ENCODE measurements around the gene MCUR1. TPM values are rescaled to one million over a fixed set of nuclear protein-coding genes. Genes with fewer than 3 reads are reported as not detected.
"Not testable (repeated sequence)": the region's sequence is repeated elsewhere in the genome, so short reads cannot be mapped to it uniquely, and the experiment has no call there.

MCUR1 gene
- total RNA-seq, 3 donors from 2014 or later: 43.2 to 47.1 (median 44.2) TPM

DNA sequence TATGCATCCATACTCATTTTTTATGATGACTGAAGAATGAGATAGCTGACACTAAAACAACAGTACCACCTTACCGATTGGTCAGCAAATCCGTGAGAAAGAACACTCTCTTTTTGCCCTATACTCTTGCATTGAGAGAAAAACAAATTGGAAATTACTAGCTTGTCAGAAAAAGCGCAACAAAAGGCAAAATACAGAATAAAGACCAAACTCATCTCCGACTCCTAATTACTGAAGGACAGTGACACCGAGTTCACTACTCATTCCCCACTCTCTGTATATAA, 2.1 kb downstream of the MCUR1 start:
- Mint-ChIP-seq H3K9me3 (no peaks in the 10 kb centered on the region), H3K27me3 (ENCODE audit: low read depth) (no peaks in the 10 kb centered on the region), H3K4me1 (ENCODE audit: low read depth) (peaks cover 25% of the 10 kb centered on the region), H3K36me3 (ENCODE audit: insufficient read depth) (peaks cover 2% of the 10 kb centered on the region), H3K4me3 (peak overlapping the region; percentile 89)
- no peak for ATAC-seq
- DNase-seq: no peak

DNA sequence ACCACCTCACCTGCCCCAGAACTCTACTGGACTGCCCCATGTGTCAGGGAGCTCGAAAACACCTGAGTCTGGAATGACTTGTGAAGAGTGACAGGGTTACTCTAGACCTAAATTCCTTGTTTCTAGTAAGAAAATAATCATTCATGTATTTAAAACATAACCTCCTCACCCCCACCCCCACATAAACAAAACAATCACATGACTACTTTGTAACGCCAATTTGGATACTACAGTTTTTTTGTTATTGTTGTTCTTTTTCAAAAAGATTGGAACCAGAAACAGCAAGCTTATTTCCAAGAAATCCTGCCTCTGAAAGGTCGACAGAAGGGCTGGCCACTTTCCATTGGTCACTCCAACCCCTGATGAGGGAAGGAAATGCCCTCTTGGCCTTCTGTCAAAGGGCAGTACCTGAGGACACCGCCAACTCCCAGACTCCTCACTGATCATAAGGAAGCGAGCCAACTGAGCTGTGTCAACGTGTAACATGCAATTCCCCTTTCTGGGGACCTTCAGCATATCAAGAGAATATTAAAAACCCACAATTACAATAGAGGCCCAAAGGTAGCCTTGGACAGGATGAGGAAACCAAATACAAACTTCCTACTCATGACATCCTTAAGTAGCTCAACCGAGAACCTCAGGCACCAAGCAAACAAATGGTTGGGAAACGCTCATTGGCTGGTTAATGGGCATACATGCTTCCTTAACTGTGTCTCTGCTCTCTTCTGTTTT, 2.6 kb downstream of the MCUR1 start:
- Mint-ChIP-seq H3K9me3 (no peaks in the 10 kb centered on the region), H3K4me3 (peak overlapping the region; percentile 89), H3K27me3 (ENCODE audit: low read depth) (no peaks in the 10 kb centered on the region), H3K36me3 (ENCODE audit: insufficient read depth) (peaks cover 2% of the 10 kb centered on the region), H3K4me1 (ENCODE audit: low read depth) (peaks cover 25% of the 10 kb centered on the region)
- DNase-seq (no peak), ATAC-seq (no peak)

DNA sequence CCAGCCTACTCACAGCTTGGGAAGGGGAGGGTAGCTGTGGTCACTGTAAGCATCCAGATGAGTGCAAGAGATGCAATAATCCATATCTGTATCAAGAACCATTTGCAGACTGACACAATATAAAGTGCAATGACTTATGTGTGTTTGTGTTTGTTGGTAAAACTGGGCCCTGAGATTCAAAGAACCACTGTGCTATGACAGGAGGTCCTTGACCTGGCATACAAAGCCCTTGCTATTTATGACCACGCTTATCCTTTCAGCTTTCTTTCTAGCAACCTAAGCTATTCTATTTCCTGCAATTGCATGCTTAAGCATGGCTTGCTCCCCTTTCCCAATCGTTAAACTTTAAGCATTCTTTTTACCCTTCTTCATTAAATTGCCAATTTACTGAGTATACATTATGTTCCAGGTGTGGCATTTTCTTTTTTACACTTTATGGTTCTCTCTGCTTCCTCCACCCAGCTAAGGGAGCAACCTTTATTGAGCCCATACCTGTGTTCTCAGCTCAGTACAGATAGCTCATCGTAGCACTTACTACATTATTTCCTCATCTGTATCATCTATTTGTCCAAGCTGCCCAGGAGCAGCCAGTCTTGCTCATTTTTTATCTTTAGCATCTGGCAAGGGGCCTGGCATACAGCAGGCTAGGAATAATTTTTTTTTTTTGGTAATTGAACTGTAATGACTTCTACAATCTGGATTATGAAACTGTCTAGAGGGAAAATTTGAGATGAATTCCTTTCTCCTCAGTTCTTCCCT, 3.5 kb downstream of the MCUR1 start:
- Mint-ChIP-seq H3K4me1 (ENCODE audit: low read depth) (peaks cover 25% of the 10 kb centered on the region), H3K36me3 (ENCODE audit: insufficient read depth) (peaks cover 2% of the 10 kb centered on the region), H3K9me3 (no peaks in the 10 kb centered on the region), H3K4me3 (no peak overlapping the region), H3K27me3 (ENCODE audit: low read depth) (no peaks in the 10 kb centered on the region)
- ATAC-seq (no peak), DNase-seq (no peak)

DNA sequence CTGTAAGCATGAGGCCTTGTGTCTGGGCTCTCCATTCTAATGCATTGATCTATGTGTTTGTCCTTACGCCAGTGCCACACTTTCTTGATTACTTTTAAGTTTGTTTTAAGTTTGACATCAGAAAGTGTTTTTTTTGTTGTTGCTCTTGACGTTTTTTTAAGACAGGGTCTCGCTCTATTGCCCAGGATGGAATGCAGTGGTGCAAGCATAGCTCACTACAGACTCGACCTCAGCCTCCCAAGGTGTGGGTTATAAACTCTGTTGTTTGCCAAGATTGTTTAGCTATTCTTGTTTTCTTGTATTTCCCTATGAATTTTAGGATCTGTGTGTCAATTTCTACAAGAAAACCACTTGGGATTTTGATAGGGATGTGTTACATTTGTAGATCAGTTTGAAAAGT, 5.6 kb downstream of the MCUR1 start:
- no peaks in the 10 kb centered on the region for H3K27me3 Mint-ChIP-seq (ENCODE audit: low read depth)
- peaks cover 4% of the 10 kb centered on the region for H3K36me3 Mint-ChIP-seq (ENCODE audit: insufficient read depth)
- H3K4me3 Mint-ChIP-seq: no peak overlapping the region
- ATAC-seq (no peak), DNase-seq (no peak)
- H3K9me3 Mint-ChIP-seq: no peaks in the 10 kb centered on the region
- H3K4me1 Mint-ChIP-seq (ENCODE audit: low read depth): peaks cover 19% of the 10 kb centered on the region

DNA sequence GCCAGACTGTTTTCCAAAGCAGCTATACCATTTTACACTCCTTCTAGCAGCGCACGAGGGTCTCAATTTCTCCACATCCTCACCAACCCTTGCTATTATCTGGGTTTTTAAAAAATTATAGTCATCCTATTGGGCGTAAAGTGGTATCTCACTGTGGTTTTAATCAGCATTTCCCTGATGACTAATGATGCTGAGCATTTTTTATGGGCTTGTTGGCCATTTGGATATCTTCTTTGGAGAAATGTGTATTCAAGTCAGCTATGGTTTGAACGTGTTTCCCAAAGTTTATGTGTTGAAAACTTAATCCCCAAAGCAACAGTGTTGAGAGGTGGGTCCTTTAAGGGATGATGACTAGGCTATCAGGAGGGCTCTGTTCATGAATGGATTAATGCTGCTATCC, 6.7 kb downstream of the MCUR1 start:
- H3K4me1 Mint-ChIP-seq (ENCODE audit: low read depth): peaks cover 14% of the 10 kb centered on the region
- ATAC-seq (no peak), DNase-seq (no peak)
- H3K4me3 Mint-ChIP-seq: no peak overlapping the region
- H3K36me3 Mint-ChIP-seq (ENCODE audit: insufficient read depth): peaks cover 4% of the 10 kb centered on the region
- H3K27me3 Mint-ChIP-seq (ENCODE audit: low read depth): no peaks in the 10 kb centered on the region
- H3K9me3 Mint-ChIP-seq: no peaks in the 10 kb centered on the region

DNA sequence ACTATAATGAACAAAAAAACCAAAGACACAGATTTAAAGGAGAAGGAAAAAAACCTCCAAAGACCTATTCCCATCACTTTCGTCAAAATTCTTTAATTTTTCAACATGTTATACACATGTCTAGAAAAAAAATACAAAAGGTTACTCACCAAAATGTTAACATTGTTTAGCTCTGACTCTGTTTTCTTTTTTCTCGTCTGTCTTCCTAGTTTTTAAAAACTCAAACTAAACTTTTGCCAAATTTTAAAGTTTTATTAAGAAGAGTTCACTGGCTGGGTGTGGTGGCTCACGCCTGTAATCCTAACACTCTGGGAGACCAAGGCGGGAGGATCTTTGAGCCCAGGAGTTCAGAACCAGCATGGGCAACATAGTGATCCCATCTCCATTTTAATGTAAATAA, 10.8 kb downstream of the MCUR1 start:
- no peak for ATAC-seq
- no peaks in the 10 kb centered on the region for H3K4me1 Mint-ChIP-seq (ENCODE audit: low read depth)
- no peak for DNase-seq
- peaks cover 15% of the 10 kb centered on the region for H3K36me3 Mint-ChIP-seq (ENCODE audit: insufficient read depth)
- no peak overlapping the region for H3K4me3 Mint-ChIP-seq
- H3K27me3 Mint-ChIP-seq (ENCODE audit: low read depth): no peaks in the 10 kb centered on the region
- no peaks in the 10 kb centered on the region for H3K9me3 Mint-ChIP-seq

DNA sequence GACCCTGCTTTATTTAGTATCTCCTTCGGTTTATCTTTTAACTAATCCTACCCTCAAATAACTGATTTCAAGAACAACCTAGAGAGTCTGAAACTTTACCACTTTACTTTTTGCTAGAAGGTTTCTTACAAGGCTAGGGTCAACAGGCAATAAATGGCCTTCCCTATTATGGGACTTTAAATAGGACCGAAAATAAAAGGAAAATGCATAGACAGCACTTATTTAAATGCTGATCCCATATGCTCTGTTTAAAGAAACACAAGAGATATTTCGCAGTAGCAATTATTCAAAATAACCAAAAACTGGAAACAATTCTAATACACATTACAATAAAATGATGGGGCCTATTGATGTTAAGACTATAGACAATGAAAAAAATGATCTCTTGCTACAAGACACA, 13.7 kb downstream of the MCUR1 start:
- peaks cover 15% of the 10 kb centered on the region for H3K36me3 Mint-ChIP-seq (ENCODE audit: insufficient read depth)
- H3K9me3 Mint-ChIP-seq: no peaks in the 10 kb centered on the region
- DNase-seq (no peak), ATAC-seq (no peak)
- no peaks in the 10 kb centered on the region for H3K27me3 Mint-ChIP-seq (ENCODE audit: low read depth)
- peaks cover 1% of the 10 kb centered on the region for H3K4me1 Mint-ChIP-seq (ENCODE audit: low read depth)
- no peak overlapping the region for H3K4me3 Mint-ChIP-seq

DNA sequence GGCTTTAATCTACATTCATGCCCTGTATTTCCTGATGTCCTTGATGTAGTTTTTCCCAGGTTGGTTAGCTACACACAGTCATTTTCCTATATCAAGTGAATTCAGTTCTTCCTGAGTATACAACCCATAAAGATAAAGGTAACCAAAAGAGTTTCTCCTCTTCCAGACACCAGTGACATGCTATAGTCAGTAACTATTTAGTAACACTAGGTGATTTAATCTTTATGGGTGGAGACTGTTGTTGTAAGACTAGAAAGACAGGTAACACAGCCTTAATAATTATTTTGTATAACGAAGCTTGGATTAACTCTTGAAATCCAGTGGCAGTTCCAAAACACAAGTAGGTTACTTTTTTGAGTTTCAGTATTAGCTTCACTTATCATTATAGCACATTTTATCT, 17.6 kb downstream of the MCUR1 start:
- peaks cover 27% of the 10 kb centered on the region for H3K36me3 Mint-ChIP-seq (ENCODE audit: insufficient read depth)

DNA sequence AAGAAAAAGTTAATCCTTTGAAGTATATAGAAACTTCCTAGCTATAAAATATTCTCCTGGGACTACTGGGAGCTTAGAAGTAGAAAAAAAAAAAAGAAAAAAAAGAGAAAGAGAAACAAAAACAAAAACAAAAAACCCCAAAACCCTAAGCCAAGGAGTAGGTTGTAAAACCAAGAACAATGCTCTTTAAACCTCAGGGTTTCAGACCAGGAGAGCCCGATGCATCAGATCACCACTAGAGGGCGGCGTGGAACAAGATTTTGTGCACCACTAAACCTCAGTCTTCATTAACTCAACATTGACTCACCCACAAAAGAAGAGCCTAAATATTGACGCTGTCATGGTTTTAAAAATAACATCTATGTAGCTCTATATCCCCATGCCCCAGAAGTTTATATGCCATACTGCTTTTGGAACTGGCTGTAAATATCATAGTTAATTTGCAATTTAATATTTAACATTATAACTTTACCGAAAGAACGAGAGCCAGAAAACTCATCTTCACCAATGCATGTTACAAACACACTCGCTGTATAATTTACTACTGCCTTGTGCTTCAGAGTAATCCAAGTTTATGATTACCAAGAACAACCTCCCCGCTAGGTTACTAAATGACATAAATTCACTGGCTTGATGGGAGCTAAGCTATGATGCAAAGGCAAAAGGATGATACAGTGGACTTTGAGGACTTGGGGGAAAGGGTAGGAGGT, 19.2 kb downstream of the MCUR1 start:
- DNase-seq (peak; percentile 85), ATAC-seq (peak; percentile 96 to 98)
- Mint-ChIP-seq H3K27me3 (ENCODE audit: low read depth) (no peaks in the 10 kb centered on the region), H3K4me1 (ENCODE audit: low read depth) (peaks cover 18% of the 10 kb centered on the region), H3K4me3 (peak overlapping the region; percentile 9), H3K36me3 (ENCODE audit: insufficient read depth) (peaks cover 17% of the 10 kb centered on the region), H3K9me3 (no peaks in the 10 kb centered on the region)

More for the DNA sequence above, 17.6 kb downstream of the MCUR1 start:
- ATAC-seq (no peak), DNase-seq (no peak)
- no peaks in the 10 kb centered on the region for H3K27me3 Mint-ChIP-seq (ENCODE audit: low read depth)
- no peaks in the 10 kb centered on the region for H3K9me3 Mint-ChIP-seq
- H3K4me1 Mint-ChIP-seq (ENCODE audit: low read depth): peaks cover 18% of the 10 kb centered on the region
- H3K4me3 Mint-ChIP-seq: no peak overlapping the region

DNA sequence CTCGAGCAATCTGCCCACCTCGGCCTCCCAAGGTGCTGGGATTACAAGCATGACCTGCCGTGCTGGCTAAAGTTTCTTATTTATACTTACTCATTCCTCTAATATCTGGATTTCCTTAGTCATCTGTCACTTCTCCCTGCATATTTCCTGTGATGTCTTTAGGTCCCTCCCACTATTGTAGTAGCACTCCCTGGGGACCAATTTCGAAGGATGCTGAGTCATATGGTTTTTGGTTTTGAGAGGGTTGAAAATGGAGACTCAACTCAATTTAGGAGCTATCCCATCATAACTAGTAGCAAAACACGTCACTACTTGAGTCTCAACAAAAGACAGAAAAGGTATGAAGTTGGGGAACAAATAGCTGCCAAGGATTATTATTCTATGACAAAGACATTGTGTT, 20.2 kb downstream of the MCUR1 start:
- DNase-seq (no peak), ATAC-seq (peak in 1 of 2 donors; percentile 47)
- no peaks in the 10 kb centered on the region for H3K27me3 Mint-ChIP-seq (ENCODE audit: low read depth)
- H3K9me3 Mint-ChIP-seq: no peaks in the 10 kb centered on the region
- peaks cover 23% of the 10 kb centered on the region for H3K36me3 Mint-ChIP-seq (ENCODE audit: insufficient read depth)
- H3K4me3 Mint-ChIP-seq: no peak overlapping the region
- peaks cover 18% of the 10 kb centered on the region for H3K4me1 Mint-ChIP-seq (ENCODE audit: low read depth)

DNA sequence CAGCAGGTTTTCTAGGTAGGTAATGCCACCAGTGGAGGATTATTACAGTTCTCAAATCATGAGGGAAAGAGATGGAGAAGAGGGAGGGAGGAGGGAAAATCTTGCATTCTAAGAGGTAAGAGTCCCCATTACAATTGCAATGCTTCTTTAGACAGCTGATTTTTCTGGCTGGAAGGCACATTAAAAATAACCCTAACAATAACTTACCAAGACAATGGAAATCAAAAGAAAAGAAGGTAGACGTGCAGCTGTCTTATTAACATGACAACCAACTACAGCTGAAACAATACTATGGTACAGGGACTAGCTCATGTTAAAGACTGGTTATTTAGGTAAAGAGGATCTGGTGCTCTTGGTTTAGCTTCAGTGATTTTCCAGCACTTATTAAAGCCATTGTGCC, 24.6 kb downstream of the MCUR1 start:
- no peak for DNase-seq
- Mint-ChIP-seq H3K27me3 (ENCODE audit: low read depth) (no peaks in the 10 kb centered on the region), H3K4me3 (no peak overlapping the region), H3K4me1 (ENCODE audit: low read depth) (peaks cover 29% of the 10 kb centered on the region), H3K36me3 (ENCODE audit: insufficient read depth) (peaks cover 30% of the 10 kb centered on the region), H3K9me3 (no peaks in the 10 kb centered on the region)
- no peak for ATAC-seq

DNA sequence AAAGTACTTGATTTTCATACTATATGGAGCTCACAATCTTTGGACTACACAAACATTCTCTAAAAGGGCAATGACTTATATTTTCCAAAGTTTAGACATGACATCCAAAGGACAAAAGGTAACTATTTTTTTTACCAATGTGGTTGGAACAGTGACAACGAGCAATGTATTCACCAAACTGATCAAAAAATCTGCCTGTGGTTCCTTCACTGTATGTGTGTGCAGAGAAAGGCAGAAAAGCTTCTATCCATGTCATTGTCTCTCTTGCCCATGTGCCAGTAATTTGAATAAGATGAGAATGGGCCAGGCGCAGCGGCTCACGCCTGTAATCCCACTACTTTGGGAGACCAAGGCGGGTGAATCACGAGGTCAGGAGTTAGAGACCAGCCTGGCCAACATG, 25.5 kb downstream of the MCUR1 start:
- peaks cover 21% of the 10 kb centered on the region for H3K4me1 Mint-ChIP-seq (ENCODE audit: low read depth)
- H3K4me3 Mint-ChIP-seq: no peak overlapping the region
- H3K36me3 Mint-ChIP-seq (ENCODE audit: insufficient read depth): peaks cover 30% of the 10 kb centered on the region
- no peaks in the 10 kb centered on the region for H3K9me3 Mint-ChIP-seq
- ATAC-seq (peak; percentile 50 to 72), DNase-seq (no peak)
- H3K27me3 Mint-ChIP-seq (ENCODE audit: low read depth): no peaks in the 10 kb centered on the region

DNA sequence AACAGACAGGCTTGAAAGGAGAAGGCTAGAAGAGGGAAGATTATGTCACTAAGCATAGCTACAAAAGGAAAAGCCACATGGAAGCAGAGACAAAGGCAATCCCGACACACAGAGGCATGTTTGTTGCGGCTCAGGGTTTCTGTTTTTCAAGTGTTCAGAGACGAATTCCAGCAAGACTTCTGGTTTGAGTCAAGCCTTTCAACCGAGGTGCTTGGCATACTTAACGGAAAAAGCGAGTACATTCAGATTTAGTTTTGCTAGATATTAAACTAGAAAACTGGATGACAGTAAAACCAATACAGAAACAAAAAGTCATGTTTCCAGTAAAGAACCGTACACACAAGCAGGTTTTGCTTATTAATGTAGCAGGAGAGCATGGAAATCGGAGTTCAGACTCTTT, 27.2 kb downstream of the MCUR1 start:
- H3K4me3 Mint-ChIP-seq: peak overlapping the region; percentile 27
- ATAC-seq (peak; percentile 66 to 84), DNase-seq (no peak)
- H3K36me3 Mint-ChIP-seq (ENCODE audit: insufficient read depth): peaks cover 20% of the 10 kb centered on the region
- H3K27me3 Mint-ChIP-seq (ENCODE audit: low read depth): no peaks in the 10 kb centered on the region
- H3K4me1 Mint-ChIP-seq (ENCODE audit: low read depth): peaks cover 20% of the 10 kb centered on the region
- no peaks in the 10 kb centered on the region for H3K9me3 Mint-ChIP-seq

DNA sequence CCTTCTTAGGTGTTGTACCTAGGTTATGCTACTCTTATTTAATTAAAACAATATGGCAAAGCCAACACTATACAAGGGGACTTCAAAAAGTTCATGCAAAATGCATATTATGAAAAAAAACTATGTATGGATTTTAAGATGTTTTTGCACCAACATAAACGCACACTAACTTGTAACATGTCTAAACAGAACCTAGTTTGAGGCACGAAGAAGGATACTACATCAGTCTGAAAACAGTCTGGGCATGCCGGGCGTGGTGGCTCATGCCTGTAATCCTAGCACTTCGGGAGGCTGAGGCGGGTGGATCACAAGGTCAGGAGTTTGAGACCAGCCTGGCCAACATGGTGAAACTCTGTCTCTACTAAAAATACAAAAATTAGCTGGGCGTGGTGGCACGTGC, 34.2 kb downstream of the MCUR1 start:
- not testable (repeated sequence) for H3K4me1 Mint-ChIP-seq (ENCODE audit: low read depth); ATAC-seq; H3K36me3 Mint-ChIP-seq (ENCODE audit: insufficient read depth); H3K27me3 Mint-ChIP-seq (ENCODE audit: low read depth); H3K4me3 Mint-ChIP-seq; DNase-seq; H3K9me3 Mint-ChIP-seq

DNA sequence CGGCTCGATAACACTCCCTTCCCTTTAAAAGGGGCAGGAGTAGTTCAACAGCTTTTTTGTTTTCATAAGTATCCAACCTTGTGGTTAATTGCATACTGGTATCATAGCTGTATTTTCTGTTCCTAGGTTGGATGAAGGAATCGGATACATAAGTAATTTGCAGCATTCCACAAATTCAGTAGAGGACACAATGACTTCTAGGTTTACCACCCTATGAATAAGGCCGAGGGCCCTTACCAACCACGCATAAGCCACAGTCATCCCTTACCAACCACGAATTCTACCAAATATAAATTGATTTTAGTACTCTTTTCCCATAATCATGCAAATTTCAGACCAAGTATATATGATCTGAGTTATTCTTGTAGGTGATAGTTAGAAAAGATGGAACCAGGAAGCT, 36.3 kb downstream of the MCUR1 start:
- no peak overlapping the region for H3K4me3 Mint-ChIP-seq
- no peaks in the 10 kb centered on the region for H3K4me1 Mint-ChIP-seq (ENCODE audit: low read depth)
- no peaks in the 10 kb centered on the region for H3K27me3 Mint-ChIP-seq (ENCODE audit: low read depth)
- no peak for DNase-seq
- no peak for ATAC-seq
- no peaks in the 10 kb centered on the region for H3K9me3 Mint-ChIP-seq
- H3K36me3 Mint-ChIP-seq (ENCODE audit: insufficient read depth): no peaks in the 10 kb centered on the region
